ENCODE measurements around the gene CTBP2. TPM values are rescaled to one million over a fixed set of nuclear protein-coding genes. Genes with fewer than 3 reads are reported as not detected.

CTBP2 gene
- total RNA-seq, 1 experiment from 2014 or later = 75.4 TPM

- Histone ChIP-seq H3K27me3 (replicated peaks) (no peaks in the 10 kb centered on the region), H3K9me3 (replicated peaks) (no peaks in the 10 kb centered on the region)
- DNase-seq (ENCODE audit: low read depth in 1 of 2, low spot score in 2 of 2) = no peak
Measured at GRCh38 chr10:124959564-124959963, 200.8 kb downstream of the CTBP2 start.

GRCh38 chr10:124957404-124957947 is 202.9 kb downstream of the CTBP2 start:
- no peak overlapping the region for H3K4me3 ChIP-seq
- no peaks in the 10 kb centered on the region for H3K27me3 ChIP-seq (replicated peaks)
- H3K9me3 ChIP-seq (replicated peaks) = no peaks in the 10 kb centered on the region
- no peak for DNase-seq (ENCODE audit: low read depth in 1 of 2, low spot score in 2 of 2)
- no peak overlapping the region for H3K27ac ChIP-seq
- peaks cover 4% of the 10 kb centered on the region for H3K4me1 ChIP-seq (replicated peaks)
- peaks cover 2% of the 10 kb centered on the region; the same call in 1 of the 2 replicates for H3K36me3 ChIP-seq

More at GRCh38 chr10:124959564-124959963, 200.8 kb downstream of the CTBP2 start:
- 0 out of 2 replicates have a peak, but pooled peaks cover 8% of the 10 kb centered on the region for H3K36me3 ChIP-seq
- no peak overlapping the region for H3K27ac ChIP-seq
- H3K4me1 ChIP-seq (replicated peaks) = peaks cover 6% of the 10 kb centered on the region
- H3K4me3 ChIP-seq = no peak overlapping the region

GRCh38 chr10:124956764-124957163 is 203.6 kb downstream of the CTBP2 start:
- DNase-seq (ENCODE audit: low read depth in 1 of 2, low spot score in 2 of 2) = no peak
- Histone ChIP-seq H3K27ac (no peak overlapping the region), H3K9me3 (replicated peaks) (no peaks in the 10 kb centered on the region), H3K36me3 (peaks cover 2% of the 10 kb centered on the region), H3K4me3 (no peak overlapping the region), H3K4me1 (replicated peaks) (no peaks in the 10 kb centered on the region), H3K27me3 (replicated peaks) (no peaks in the 10 kb centered on the region)

GRCh38 chr10:124955868-124956267 is 204.5 kb downstream of the CTBP2 start:
- H3K27ac ChIP-seq = no peak overlapping the region
- H3K9me3 ChIP-seq (replicated peaks) = no peaks in the 10 kb centered on the region
- DNase-seq (ENCODE audit: low read depth in 1 of 2, low spot score in 2 of 2) = no peak
- H3K4me1 ChIP-seq (replicated peaks) = no peaks in the 10 kb centered on the region
- no peak overlapping the region for H3K4me3 ChIP-seq
- H3K36me3 ChIP-seq = peaks cover 6% of the 10 kb centered on the region
- no peaks in the 10 kb centered on the region for H3K27me3 ChIP-seq (replicated peaks)

GRCh38 chr10:124955243-124955642 is 205.1 kb downstream of the CTBP2 start:
- no peak for DNase-seq (ENCODE audit: low read depth in 1 of 2, low spot score in 2 of 2)
- Histone ChIP-seq H3K27ac (no peak overlapping the region), H3K4me1 (replicated peaks) (no peaks in the 10 kb centered on the region), H3K27me3 (replicated peaks) (no peaks in the 10 kb centered on the region), H3K9me3 (replicated peaks) (no peaks in the 10 kb centered on the region), H3K36me3 (peaks cover 6% of the 10 kb centered on the region), H3K4me3 (no peak overlapping the region)

- Histone ChIP-seq H3K4me1 (replicated peaks) (no peaks in the 10 kb centered on the region), H3K27me3 (replicated peaks) (no peaks in the 10 kb centered on the region), H3K36me3 (peaks cover 18% of the 10 kb centered on the region), H3K4me3 (no peak overlapping the region), H3K9me3 (replicated peaks) (no peaks in the 10 kb centered on the region), H3K27ac (no peak overlapping the region)
- DNase-seq (ENCODE audit: low read depth in 1 of 2, low spot score in 2 of 2) = no peak
Measured at GRCh38 chr10:124953421-124953820, 206.9 kb downstream of the CTBP2 start.

GRCh38 chr10:124952123-124952522 is 208.2 kb downstream of the CTBP2 start:
- H3K9me3 ChIP-seq (replicated peaks) = no peaks in the 10 kb centered on the region
- no peaks in the 10 kb centered on the region for H3K27me3 ChIP-seq (replicated peaks)
- H3K4me3 ChIP-seq = no peak overlapping the region
- H3K36me3 ChIP-seq = peaks cover 21% of the 10 kb centered on the region
- no peaks in the 10 kb centered on the region for H3K4me1 ChIP-seq (replicated peaks)
- H3K27ac ChIP-seq = no peak overlapping the region
- no peak for DNase-seq (ENCODE audit: low read depth in 1 of 2, low spot score in 2 of 2)

GRCh38 chr10:124949543-124949942 is 210.8 kb downstream of the CTBP2 start:
- Histone ChIP-seq H3K36me3 (peaks cover 26% of the 10 kb centered on the region), H3K4me1 (replicated peaks) (peaks cover 4% of the 10 kb centered on the region), H3K4me3 (no peak overlapping the region), H3K9me3 (replicated peaks) (no peaks in the 10 kb centered on the region), H3K27me3 (replicated peaks) (no peaks in the 10 kb centered on the region), H3K27ac (no peak overlapping the region)
- DNase-seq (ENCODE audit: low read depth in 1 of 2, low spot score in 2 of 2) = no peak

- Histone ChIP-seq H3K9me3 (replicated peaks) (no peaks in the 10 kb centered on the region), H3K36me3 (peaks cover 26% of the 10 kb centered on the region), H3K4me1 (replicated peaks) (peaks cover 25% of the 10 kb centered on the region), H3K27ac (no peak overlapping the region), H3K27me3 (replicated peaks) (no peaks in the 10 kb centered on the region), H3K4me3 (no peak overlapping the region)
- no peak for DNase-seq (ENCODE audit: low read depth in 1 of 2, low spot score in 2 of 2)
Measured at GRCh38 chr10:124946945-124947344, 213.4 kb downstream of the CTBP2 start.

GRCh38 chr10:124944982-124945381 is 215.4 kb downstream of the CTBP2 start:
- Histone ChIP-seq H3K36me3 (peaks cover 22% of the 10 kb centered on the region), H3K27ac (no peak overlapping the region), H3K4me3 (no peak overlapping the region), H3K27me3 (replicated peaks) (no peaks in the 10 kb centered on the region), H3K9me3 (replicated peaks) (no peaks in the 10 kb centered on the region), H3K4me1 (replicated peaks) (peaks cover 25% of the 10 kb centered on the region)
- no peak for DNase-seq (ENCODE audit: low read depth in 1 of 2, low spot score in 2 of 2)

GRCh38 chr10:124943301-124944092 is 216.9 kb downstream of the CTBP2 start:
- peak in 1 of 2 experiments; percentile 78 for DNase-seq (ENCODE audit: low read depth in 1 of 2, low spot score in 2 of 2)
- Histone ChIP-seq H3K36me3 (peaks cover 11% of the 10 kb centered on the region), H3K9me3 (replicated peaks) (no peaks in the 10 kb centered on the region), H3K4me3 (no peak overlapping the region), H3K27me3 (replicated peaks) (no peaks in the 10 kb centered on the region), H3K4me1 (replicated peaks) (peaks cover 25% of the 10 kb centered on the region), H3K27ac (peak overlapping the region; percentile 46)

- DNase-seq (ENCODE audit: low read depth in 1 of 2, low spot score in 2 of 2) = no peak
- H3K27me3 ChIP-seq (replicated peaks) = no peaks in the 10 kb centered on the region
- no peaks in the 10 kb centered on the region for H3K9me3 ChIP-seq (replicated peaks)
- H3K4me1 ChIP-seq (replicated peaks) = peaks cover 25% of the 10 kb centered on the region
- H3K4me3 ChIP-seq = no peak overlapping the region
- peaks cover 7% of the 10 kb centered on the region for H3K36me3 ChIP-seq
- peak overlapping the region; percentile 46 for H3K27ac ChIP-seq
Measured at GRCh38 chr10:124942317-124943169, 217.8 kb downstream of the CTBP2 start.

- H3K4me1 ChIP-seq (replicated peaks) = peaks cover 25% of the 10 kb centered on the region
- H3K27me3 ChIP-seq (replicated peaks) = no peaks in the 10 kb centered on the region
- H3K36me3 ChIP-seq = peaks cover 7% of the 10 kb centered on the region
- H3K4me3 ChIP-seq = no peak within 1 kb of the TSS
- H3K9me3 ChIP-seq (replicated peaks) = no peaks in the 10 kb centered on the region
- H3K27ac ChIP-seq = peak within 1 kb of the TSS; percentile 46
- DNase-seq (ENCODE audit: low read depth in 1 of 2, low spot score in 2 of 2) = no peak
Measured at GRCh38 chr10:124941823-124942222, 218.5 kb downstream of the CTBP2 start, which contains the start of gene ZRANB1. ZRANB1 (plus strand) TSS chr10:124942123; CDS start chr10:124942494, 371 bp downstream.
